SK-N-SH (cell line): Measurements from ENCODE around the gene SGPP1. TPM values are rescaled to one million over a fixed set of nuclear protein-coding genes. Genes with fewer than 3 reads are reported as not detected.

Experiments
- CTCF ChIA-PET: fragments of 300-600, 350-600 bp; formaldehyde crosslinking; extraction: SDS; loops from one replicate; lab custom pipeline; 2021; lab: Yijun Ruan, JAX
- POLR2A ChIA-PET: fragments of 350-600 bp; sonication (Branson Sonifier 250); formaldehyde crosslinking; extraction: SDS; loops from one replicate; lab custom pipeline; 2020; ENCODE audit warnings: antibody characterized with exemption, inconsistent platforms; lab: Yijun Ruan, JAX
- DNase-seq: peaks from one replicate; pipeline ENCODE4 v3.0.0; 2012
- H2AFZ ChIP-seq: fragments of 200-600 bp; sonication (generic); 2 replicates; pipeline ENCODE4 v1.8.1; 2016; ENCODE audit warnings: antibody characterized with exemption, mild to moderate bottlenecking, low read depth
- H3F3A ChIP-seq: fragments of 200-600 bp; sonication (generic); replicated peaks from 2 replicates; pipeline ENCODE3; 2016; ENCODE audit warnings: antibody characterized with exemption, mild to moderate bottlenecking; ENCODE audit not compliant: insufficient read depth
- H3K27ac ChIP-seq, 2 experiments: fragments of 200-500 bp in 1 of 2; fragments of 200-600 bp in 1 of 2; sonication (Bioruptor generic) in 1 of 2; sonication (generic), shearing (Covaris generic) in 1 of 2; 2 replicates each; pipeline versions ENCODE4 v1.5.1 to v1.6.1; 2014 to 2016; ENCODE audit warnings: low read depth in 2 of 2, inconsistent platforms in 1 of 2, low read length in 1 of 2, mild to moderate bottlenecking in 1 of 2, mixed read lengths in 1 of 2
- H3K27me3 ChIP-seq: fragments of 200-600 bp; sonication (generic), shearing (Covaris generic); 2 replicates; pipeline ENCODE4 v1.6.1; 2016; ENCODE audit warnings: mixed run types; ENCODE audit not compliant: insufficient read depth
- H3K36me3 ChIP-seq, 2 experiments: fragments of 200-500 bp in 1 of 2; fragments of 200-600 bp in 1 of 2; sonication (Bioruptor generic) in 1 of 2; sonication (generic) in 1 of 2; replicated peaks in 1 of 2; 2 replicates each; pipeline versions ENCODE3 to v1.5.1; 2014 to 2016; ENCODE audit warnings: low read length in 1 of 2, mild to moderate bottlenecking in 1 of 2; ENCODE audit not compliant: insufficient read depth in 2 of 2, control insufficient read depth in 1 of 2
- H3K4me1 ChIP-seq, 2 experiments: fragments of 200-500 bp in 1 of 2; fragments of 200-600 bp in 1 of 2; sonication (Bioruptor generic) in 1 of 2; sonication (generic), shearing (Covaris generic) in 1 of 2; 2 replicates each; pipeline versions ENCODE4 v1.5.1 to v1.6.1; 2014 to 2016; ENCODE audit warnings: low read depth in 1 of 2, low read length in 1 of 2, mixed run types in 1 of 2; ENCODE audit not compliant: insufficient read depth in 2 of 2, control insufficient read depth in 1 of 2
- H3K4me2 ChIP-seq: fragments of 200-600 bp; sonication (generic), shearing (Covaris generic); 2 replicates; pipeline ENCODE4 v1.6.1; 2017; ENCODE audit warnings: mixed run types
- H3K4me3 ChIP-seq, 2 experiments: fragments of 200-500 bp in 1 of 2; fragments of 200-600 bp in 1 of 2; sonication (Bioruptor generic) in 1 of 2; sonication (generic), shearing (Covaris generic) in 1 of 2; 2 replicates each; pipeline versions ENCODE4 v1.5.1 to v1.8.1; 2014 to 2016; ENCODE audit warnings: low read depth in 2 of 2, inconsistent platforms in 1 of 2, low read length in 1 of 2, mild to moderate bottlenecking in 1 of 2, mixed read lengths in 1 of 2, moderate library complexity in 1 of 2
- H3K79me2 ChIP-seq: fragments of 200-600 bp; sonication (generic); 2 replicates; pipeline ENCODE4 v1.8.1; 2017; ENCODE audit warnings: mild to moderate bottlenecking; ENCODE audit not compliant: insufficient read depth
- H3K9ac ChIP-seq: fragments of 200-600 bp; sonication (generic); 2 replicates; pipeline ENCODE4 v1.6.1; 2017; ENCODE audit warnings: mixed run types
- H3K9me2 ChIP-seq: fragments of 200-600 bp; sonication (generic); 2 replicates; pipeline ENCODE4 v1.6.1; 2017; ENCODE audit warnings: mixed run types
- H3K9me3 ChIP-seq: fragments of 200-600 bp; sonication (generic); 2 replicates; pipeline ENCODE4 v1.6.1; 2017; ENCODE audit warnings: mixed run types, mild to moderate bottlenecking, moderate library complexity
- H4K20me1 ChIP-seq: fragments of 200-600 bp; sonication (generic); 2 replicates; pipeline ENCODE4 v1.6.1; 2017; ENCODE audit warnings: mild to moderate bottlenecking, mixed run types; ENCODE audit not compliant: insufficient read depth
- EP300 ChIP-seq, 2 experiments: IDR thresholded peaks; 2 replicates each; pipeline versions ENCODE4 v1.4.0 to v1.6.1; 2012; ENCODE audit warnings: borderline replicate concordance in 1 of 2, low read depth in 1 of 2, low read length in 1 of 2
- EZH2phosphoT487 ChIP-seq: fragments of 200-600 bp; sonication (generic); IDR thresholded peaks from 2 replicates; pipeline ENCODE4 v1.6.1; 2017; ENCODE audit warnings: low read depth, mixed run types, mild to moderate bottlenecking, antibody characterized with exemption, moderate library complexity, borderline replicate concordance
- FOSL2 ChIP-seq: IDR thresholded peaks from 2 replicates; pipeline ENCODE4 v1.4.0; 2012; ENCODE audit warnings: low read depth, mild to moderate bottlenecking, moderate library complexity, borderline replicate concordance
- FOXJ3 ChIP-seq: sonication (generic); formaldehyde crosslinking; IDR thresholded peaks from 2 replicates; pipeline ENCODE4 v1.5.1; 2020; ENCODE audit warnings: mild to moderate bottlenecking, missing genetic modification reagents
- FOXM1 ChIP-seq: IDR thresholded peaks from 2 replicates; pipeline ENCODE4 v1.4.0; 2012; ENCODE audit warnings: low read depth, mild to moderate bottlenecking
- GABPA ChIP-seq: IDR thresholded peaks from 2 replicates; pipeline ENCODE4 v1.4.0; 2012; ENCODE audit warnings: low read depth, mild to moderate bottlenecking
- GATA2 ChIP-seq: sonication (generic); formaldehyde crosslinking; IDR thresholded peaks from 2 replicates; pipeline ENCODE4 v1.5.0; 2020; ENCODE audit warnings: mild to moderate bottlenecking, missing genetic modification reagents
- JUND ChIP-seq: IDR thresholded peaks from 2 replicates; pipeline ENCODE4 v1.4.0; 2012
- NFIC ChIP-seq: IDR thresholded peaks from 2 replicates; pipeline ENCODE4 v1.4.0; 2012; ENCODE audit warnings: borderline replicate concordance
- NRF1 ChIP-seq: IDR thresholded peaks from 2 replicates; pipeline ENCODE4 v1.6.1; 2012; ENCODE audit warnings: low read depth, mild to moderate bottlenecking, low read length
- POLR2AphosphoS5 ChIP-seq: IDR thresholded peaks from 2 replicates; pipeline ENCODE4 v1.6.1; 2012; ENCODE audit warnings: low read depth, low read length
- RAD21 ChIP-seq: IDR thresholded peaks from 2 replicates; pipeline ENCODE4 v1.6.1; 2012; ENCODE audit warnings: mild to moderate bottlenecking, low read length
- RXRA ChIP-seq: IDR thresholded peaks from 2 replicates; pipeline ENCODE4 v1.4.0; 2012; ENCODE audit warnings: low read depth, mild to moderate bottlenecking, borderline replicate concordance
- SMC3 ChIP-seq: IDR thresholded peaks from 2 replicates; pipeline ENCODE4 v1.6.1; 2012; ENCODE audit warnings: low read depth, low read length, improper control_type of control experiment
- TEAD4 ChIP-seq: IDR thresholded peaks from 2 replicates; pipeline ENCODE4 v1.4.0; 2012; ENCODE audit warnings: mild to moderate bottlenecking, borderline replicate concordance; ENCODE audit not compliant: insufficient read depth
- YY1 ChIP-seq: IDR thresholded peaks from 2 replicates; pipeline ENCODE4 v1.4.0; 2012; ENCODE audit warnings: low read depth, mild to moderate bottlenecking
- WGBS: methylation state at CpG from one replicate; pipeline ENCODE4 v1.1.6; 2017; ENCODE audit warnings: low lambda C conversion rate; 5-methylcytosine and 5-hydroxymethylcytosine counted together
- polyA plus RNA-seq, 3 experiments: library from polyadenylated mRNA; depleted of rRNA; stranded (reverse); fragments of >200 nt; gene quantifications; 2 replicates each; pipeline ENCODE4 v1.2.3, GENCODE V29; 2012
- TF ChIP-seq, protein P1 (sequence below): IDR thresholded peaks from 2 replicates; pipeline ENCODE4; 2012
- TF ChIP-seq, protein P2 (sequence below): fragments of 200-600 bp; sonication (generic); IDR thresholded peaks from 2 replicates; pipeline ENCODE4 v1.6.1; 2017; ENCODE audit warnings: antibody characterized with exemption, mild to moderate bottlenecking, moderate library complexity

Gene SGPP1
- polyA plus RNA-seq, 1 of the 3 experiments (the other 2 are of a cell fraction), result 8.4 TPM

DNA sequence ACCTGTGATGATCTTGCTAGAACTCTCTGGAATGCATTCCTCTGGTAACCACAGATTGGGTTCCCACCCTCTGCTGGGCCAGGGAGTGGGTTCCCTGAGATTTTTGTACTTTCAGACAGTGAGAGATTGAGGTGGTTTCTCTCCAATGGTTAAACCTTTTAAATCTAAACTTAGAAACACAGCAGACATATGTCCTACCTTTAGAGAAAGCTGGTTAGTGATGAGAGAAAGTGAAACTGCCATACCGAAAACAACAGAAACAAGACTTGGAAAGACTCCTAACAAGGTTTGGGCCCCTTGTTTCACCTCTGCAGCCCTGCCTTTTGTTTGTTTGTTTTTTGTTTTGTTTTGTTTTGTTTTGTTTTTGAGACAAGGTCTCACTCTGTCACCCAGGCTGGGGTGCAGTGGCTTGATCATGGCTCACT, 9.7 kb upstream of the SGPP1 start (continued):
- TF ChIP-seq JUND (no peak), RXRA (no peak)

DNA sequence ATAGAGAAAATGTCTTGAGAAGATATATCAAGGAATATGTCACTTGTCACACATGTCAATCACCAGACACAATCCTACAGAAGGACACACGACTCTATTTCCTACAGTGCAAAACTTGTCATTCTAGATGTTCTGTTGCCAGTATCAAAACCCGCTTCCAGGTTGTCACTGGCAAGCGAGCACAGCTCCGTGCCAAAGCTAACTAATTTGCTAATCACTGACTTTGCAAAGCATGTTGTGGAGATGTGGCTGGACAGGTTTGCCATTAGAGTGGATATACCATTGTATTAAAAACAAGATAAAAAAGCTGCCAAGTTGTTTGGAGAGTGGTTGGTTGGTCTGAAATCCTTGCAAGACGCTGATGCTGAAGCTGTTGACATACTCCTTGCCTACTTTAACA, 7.9 kb upstream of the SGPP1 start:
- no peak for DNase-seq
- TF ChIP-seq, protein P1, sequence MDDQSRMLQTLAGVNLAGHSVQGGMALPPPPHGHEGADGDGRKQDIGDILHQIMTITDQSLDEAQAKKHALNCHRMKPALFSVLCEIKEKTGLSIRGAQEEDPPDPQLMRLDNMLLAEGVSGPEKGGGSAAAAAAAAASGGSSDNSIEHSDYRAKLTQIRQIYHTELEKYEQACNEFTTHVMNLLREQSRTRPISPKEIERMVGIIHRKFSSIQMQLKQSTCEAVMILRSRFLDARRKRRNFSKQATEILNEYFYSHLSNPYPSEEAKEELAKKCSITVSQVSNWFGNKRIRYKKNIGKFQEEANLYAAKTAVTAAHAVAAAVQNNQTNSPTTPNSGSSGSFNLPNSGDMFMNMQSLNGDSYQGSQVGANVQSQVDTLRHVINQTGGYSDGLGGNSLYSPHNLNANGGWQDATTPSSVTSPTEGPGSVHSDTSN, result no peak
- no peak for TF ChIP-seq TEAD4
- no peak for TF ChIP-seq RAD21
- TF ChIP-seq SMC3, result no peak
- no peak for TF ChIP-seq NFIC
- TF ChIP-seq EP300 (IDR thresholded peaks at IDR 0.05; ENCODE audit: borderline replicate concordance in 1 of 2, low read depth in 1 of 2, low read length in 1 of 2), result no peak
- TF ChIP-seq FOXJ3 (CRISPR knock-in tag), result no peak
- TF ChIP-seq NRF1, result no peak
- TF ChIP-seq EZH2phosphoT487, result no peak
- no peak for TF ChIP-seq POLR2AphosphoS5
- no peak for TF ChIP-seq FOXM1
- TF ChIP-seq YY1, result no peak
- no peak for TF ChIP-seq GATA2 (CRISPR knock-in tag)
- TF ChIP-seq, protein P2, sequence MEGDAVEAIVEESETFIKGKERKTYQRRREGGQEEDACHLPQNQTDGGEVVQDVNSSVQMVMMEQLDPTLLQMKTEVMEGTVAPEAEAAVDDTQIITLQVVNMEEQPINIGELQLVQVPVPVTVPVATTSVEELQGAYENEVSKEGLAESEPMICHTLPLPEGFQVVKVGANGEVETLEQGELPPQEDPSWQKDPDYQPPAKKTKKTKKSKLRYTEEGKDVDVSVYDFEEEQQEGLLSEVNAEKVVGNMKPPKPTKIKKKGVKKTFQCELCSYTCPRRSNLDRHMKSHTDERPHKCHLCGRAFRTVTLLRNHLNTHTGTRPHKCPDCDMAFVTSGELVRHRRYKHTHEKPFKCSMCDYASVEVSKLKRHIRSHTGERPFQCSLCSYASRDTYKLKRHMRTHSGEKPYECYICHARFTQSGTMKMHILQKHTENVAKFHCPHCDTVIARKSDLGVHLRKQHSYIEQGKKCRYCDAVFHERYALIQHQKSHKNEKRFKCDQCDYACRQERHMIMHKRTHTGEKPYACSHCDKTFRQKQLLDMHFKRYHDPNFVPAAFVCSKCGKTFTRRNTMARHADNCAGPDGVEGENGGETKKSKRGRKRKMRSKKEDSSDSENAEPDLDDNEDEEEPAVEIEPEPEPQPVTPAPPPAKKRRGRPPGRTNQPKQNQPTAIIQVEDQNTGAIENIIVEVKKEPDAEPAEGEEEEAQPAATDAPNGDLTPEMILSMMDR, result no peak
- TF ChIP-seq GABPA, result no peak
- TF ChIP-seq FOSL2, result no peak
- H3K27ac ChIP-seq, result no peak overlapping the region
- H2AFZ ChIP-seq, result no peak overlapping the region
- no peaks in the 10 kb centered on the region for H3K9me2 ChIP-seq
- H3K9me3 ChIP-seq, result no peaks in the 10 kb centered on the region
- H3K4me1 ChIP-seq, result no peaks in the 10 kb centered on the region
- H3K4me2 ChIP-seq, result no peak overlapping the region
- H3K27me3 ChIP-seq, result no peaks in the 10 kb centered on the region
- H3K79me2 ChIP-seq, result no peaks in the 10 kb centered on the region; the same call in 1 of the 2 replicates
- ChIA-PET CTCF (no interaction called here), POLR2A (no interaction called here)
- H3K9ac ChIP-seq, result no peak overlapping the region
- no peak overlapping the region for H3K4me3 ChIP-seq
- 80% methylated on average over 5 of the region's 5 CpGs for WGBS
- H3K36me3 ChIP-seq, result no peaks in the 10 kb centered on the region
- H4K20me1 ChIP-seq, result no peaks in the 10 kb centered on the region
- no peaks in the 10 kb centered on the region for H3F3A ChIP-seq
